ENCODE data around the gene CIC.

Gene CIC

GRCh38 chr19:42268704-42269477 is at the start of gene CIC:
TSS of gene CIC (plus strand) at chr19:42269252. CDS start at chr19:42271784, 2,532 bp downstream.
- DNase-seq (ENCODE audit: low spot score), result peak; percentile 100

- peak; percentile 97 for DNase-seq (ENCODE audit: low spot score)
These were observed 49.0 kb upstream of the CIC start, which contains the start of gene ZNF526 for GRCh38 chr19:42219812-42220750. TSS of gene ZNF526 (plus strand) at chr19:42220312. CDS start at chr19:42224404, 4,092 bp downstream.

GRCh38 chr19:42220751-42221097 is 48.3 kb upstream of the CIC start:
- DNase-seq (ENCODE audit: low spot score), result no peak

GRCh38 chr19:42224940-42225717 is 43.9 kb upstream of the CIC start:
- DNase-seq (ENCODE audit: low spot score), result no peak

GRCh38 chr19:42225718-42226292 is 43.2 kb upstream of the CIC start:
- no peak for DNase-seq (ENCODE audit: low spot score)

GRCh38 chr19:42226886-42227285 is 42.2 kb upstream of the CIC start:
- DNase-seq (ENCODE audit: low spot score), result no peak

GRCh38 chr19:42228641-42229040 is 40.4 kb upstream of the CIC start:
- no peak for DNase-seq (ENCODE audit: low spot score)

- DNase-seq (ENCODE audit: low spot score), result no peak
These were observed 39.7 kb upstream of the CIC start for GRCh38 chr19:42229301-42229854.

GRCh38 chr19:42229855-42230351 is 39.1 kb upstream of the CIC start:
- DNase-seq (ENCODE audit: low spot score), result no peak

- DNase-seq (ENCODE audit: low spot score), result no peak
These were observed 38.5 kb upstream of the CIC start for GRCh38 chr19:42230571-42230970.

- no peak for DNase-seq (ENCODE audit: low spot score)
These were observed 36.6 kb upstream of the CIC start for GRCh38 chr19:42232435-42232834.

- no peak for DNase-seq (ENCODE audit: low spot score)
These were observed 35.9 kb upstream of the CIC start for GRCh38 chr19:42233106-42233505.

GRCh38 chr19:42233678-42234292 is 35.3 kb upstream of the CIC start:
- DNase-seq (ENCODE audit: low spot score), result no peak

GRCh38 chr19:42234364-42234763 is 34.7 kb upstream of the CIC start:
- no peak for DNase-seq (ENCODE audit: low spot score)

- DNase-seq (ENCODE audit: low spot score), result no peak
These were observed 33.9 kb upstream of the CIC start for GRCh38 chr19:42235181-42235580.

GRCh38 chr19:42239544-42240220 is 29.4 kb upstream of the CIC start:
- DNase-seq (ENCODE audit: low spot score), result no peak

- DNase-seq (ENCODE audit: low spot score), result no peak
These were observed 27.8 kb upstream of the CIC start for GRCh38 chr19:42241279-42241678.

GRCh38 chr19:42242069-42242511 is 27.0 kb upstream of the CIC start:
- DNase-seq (ENCODE audit: low spot score), result peak; percentile 15

- peak; percentile 97 for DNase-seq (ENCODE audit: low spot score)
These were observed 26.3 kb upstream of the CIC start, which contains the start of gene GSK3A for GRCh38 chr19:42242512-42243409. TSS of gene GSK3A (minus strand) at chr19:42242602. CDS start at chr19:42242465, 137 bp downstream.

All from CD4-positive, alpha-beta T cell treated with Interleukin-6 at 100 ng/mL for 8 hours (primary cell).